Neural cell (in vitro differentiated cells): ENCODE results near the gene ERBB4. TPM values are rescaled to one million over a fixed set of nuclear protein-coding genes. Genes with fewer than 3 reads are reported as not detected.

Experiments
- H2AFZ ChIP-seq: fragments of 200-600, 300-800 bp; sonication (generic), shearing (Covaris generic); 2 replicates; pipeline ENCODE4 v1.6.0; 2014; ENCODE audit warnings: low read depth, mild to moderate bottlenecking, antibody characterized with exemption, low read length, moderate library complexity
- H3F3A ChIP-seq: fragments of 200-600 bp; shearing (Covaris generic); 2 replicates; pipeline ENCODE4 v1.6.1; 2016; ENCODE audit warnings: mild to moderate bottlenecking, moderate library complexity, mixed read lengths, antibody characterized with exemption, low read length; ENCODE audit not compliant: insufficient read depth, poor library complexity, severe bottlenecking
- H3K27ac ChIP-seq: fragments of 200-600, 300-800 bp; sonication (generic), shearing (Covaris generic); 2 replicates; pipeline ENCODE4 v1.5.1; 2014; ENCODE audit warnings: mild to moderate bottlenecking, low read length, moderate library complexity
- H3K27me3 ChIP-seq: fragments of 300-800, 200-600 bp; sonication (generic), shearing (Covaris generic); 2 replicates; pipeline ENCODE4 v1.6.0; 2014; ENCODE audit warnings: mild to moderate bottlenecking, low read depth, low read length, moderate library complexity; ENCODE audit not compliant: insufficient read depth
- H3K36me3 ChIP-seq: fragments of 300-800, 200-600 bp; sonication (generic), shearing (Covaris generic); 2 replicates; pipeline ENCODE4 v1.5.1; 2014; ENCODE audit warnings: mild to moderate bottlenecking, antibody characterized with exemption, low read length, moderate library complexity; ENCODE audit not compliant: insufficient read depth
- H3K4me2 ChIP-seq: fragments of 300-800, 200-600 bp; sonication (generic), shearing (Covaris generic); 2 replicates; pipeline ENCODE4 v1.6.0; 2014; ENCODE audit warnings: mild to moderate bottlenecking, low read length
- H3K4me3 ChIP-seq: fragments of 300-800, 200-600 bp; sonication (generic), shearing (Covaris generic); 2 replicates; pipeline ENCODE4 v1.5.1; 2014; ENCODE audit warnings: mild to moderate bottlenecking, low read length, moderate library complexity
- H3K79me2 ChIP-seq: fragments of 200-600 bp; shearing (Covaris generic); replicated peaks from 2 replicates; pipeline ENCODE4 v1.6.0; 2014; ENCODE audit warnings: mild to moderate bottlenecking, low read length, moderate library complexity; ENCODE audit not compliant: insufficient read depth
- H3K9ac ChIP-seq: fragments of 300-800, 200-600 bp; sonication (generic), shearing (Covaris generic); 2 replicates; pipeline ENCODE4 v1.6.1; 2016; ENCODE audit warnings: mild to moderate bottlenecking, low read length, mixed read lengths
- H3K9me2 ChIP-seq: fragments of 200-600 bp; shearing (Covaris generic); 2 replicates; pipeline ENCODE4 v1.6.1; 2016; ENCODE audit warnings: mild to moderate bottlenecking, low read length, mixed read lengths; ENCODE audit not compliant: insufficient read depth
- H3K9me3 ChIP-seq: fragments of 200-600, 300-800 bp; sonication (generic), shearing (Covaris generic); 2 replicates; pipeline ENCODE4 v1.6.1; 2016; ENCODE audit warnings: mild to moderate bottlenecking, mixed run types, low read length, moderate library complexity, mixed read lengths
- H4K20me1 ChIP-seq: fragments of 200-600 bp; shearing (Covaris generic); 2 replicates; pipeline ENCODE4 v1.6.1; 2016; ENCODE audit warnings: mild to moderate bottlenecking, mixed run types; ENCODE audit not compliant: insufficient read depth
- EP300 ChIP-seq: fragments of 450-650 bp; conservative IDR thresholded peaks from 2 replicates; pipeline ENCODE4 v1.6.1; 2014; ENCODE audit warnings: antibody characterized with exemption, mild to moderate bottlenecking, moderate library complexity; ENCODE audit not compliant: poor library complexity, severe bottlenecking
- EZH2 ChIP-seq: fragments of 200-600, 300-800 bp; shearing (Covaris generic), sonication (generic); IDR thresholded peaks from 2 replicates; pipeline ENCODE4 v1.6.1; 2014; ENCODE audit warnings: antibody characterized with exemption, low read length, borderline replicate concordance, mild to moderate bottlenecking; ENCODE audit not compliant: insufficient read depth, poor library complexity, severe bottlenecking
- MXI1 ChIP-seq: fragments of 450-650 bp; conservative IDR thresholded peaks from 2 replicates; pipeline ENCODE4 v1.6.1; 2014; ENCODE audit warnings: antibody characterized with exemption, mild to moderate bottlenecking; ENCODE audit not compliant: poor library complexity, severe bottlenecking
- POLR2AphosphoS5 ChIP-seq: IDR thresholded peaks from 2 replicates; pipeline ENCODE4 v1.6.1; 2012
- RAD21 ChIP-seq: fragments of 450-650 bp; conservative IDR thresholded peaks from 2 replicates; pipeline ENCODE4 v1.6.1; 2014; ENCODE audit warnings: antibody characterized with exemption, mild to moderate bottlenecking, moderate library complexity
- SMC3 ChIP-seq: fragments of 450-650 bp; conservative IDR thresholded peaks from 2 replicates; pipeline ENCODE4 v1.6.1; 2014; ENCODE audit warnings: antibody characterized with exemption, mild to moderate bottlenecking, moderate library complexity; ENCODE audit not compliant: poor library complexity
- TAF1 ChIP-seq: IDR thresholded peaks from 2 replicates; pipeline ENCODE4 v1.6.1; 2012; ENCODE audit warnings: low read depth
- polyA plus RNA-seq: library from polyadenylated mRNA; depleted of rRNA; stranded (reverse); fragments of >200 nt; gene quantifications from 2 replicates; pipeline ENCODE4 v1.2.3, GENCODE V29; 2014
- TF ChIP-seq, protein P1 (sequence below): fragments of 450-650 bp; IDR thresholded peaks from 2 replicates; pipeline ENCODE4 v1.5.1; 2014; ENCODE audit warnings: antibody characterized with exemption, mild to moderate bottlenecking, moderate library complexity; ENCODE audit not compliant: poor library complexity, severe bottlenecking
- TF ChIP-seq, protein P2 (sequence below): IDR thresholded peaks from 2 replicates; pipeline ENCODE4 v1.6.1; 2012; ENCODE audit warnings: borderline replicate concordance

The ERBB4 gene
- polyA plus RNA-seq, 1 donor from 2014 or later = 0.69 TPM

DNA sequence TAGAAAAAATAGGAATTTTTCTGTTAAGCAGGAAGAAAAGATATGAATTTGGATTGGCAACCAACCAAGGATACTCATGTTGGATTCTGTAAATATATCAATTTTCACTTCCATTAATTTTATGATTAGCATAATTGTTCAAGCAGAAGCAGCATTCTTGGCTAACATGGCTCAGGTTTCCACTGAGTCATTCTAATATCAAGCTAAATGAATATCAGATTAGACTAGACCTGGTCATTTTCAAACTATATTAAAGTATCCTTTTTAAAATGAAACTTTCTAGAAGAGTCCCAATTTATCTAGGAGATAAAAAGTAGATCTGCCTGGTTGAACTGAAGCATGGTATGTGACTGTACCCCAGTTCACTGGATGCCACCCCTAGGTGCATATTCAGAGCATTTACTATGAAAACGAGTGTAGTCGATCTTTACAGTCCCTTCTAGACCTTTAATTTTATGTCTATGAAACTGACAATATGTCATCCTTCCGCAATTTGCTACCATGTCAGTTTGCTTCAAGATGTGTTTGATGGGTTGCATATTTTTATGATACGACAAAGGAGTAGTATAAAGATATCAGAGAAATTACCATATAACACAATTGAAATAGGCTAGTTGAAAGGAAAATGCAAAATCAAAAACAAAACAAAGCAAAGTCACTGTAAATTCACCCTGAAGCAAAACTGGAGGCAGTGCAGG is 704.9 kb downstream of the ERBB4 start:
- Histone ChIP-seq H3K9ac (no peak overlapping the region), H3K9me2 (no peaks in the 10 kb centered on the region), H3F3A (no peaks in the 10 kb centered on the region), H3K79me2 (no peaks in the 10 kb centered on the region), H3K4me3 (peak overlapping the region; percentile 16), H3K27ac (peak overlapping the region; percentile 43), H3K27me3 (no peaks in the 10 kb centered on the region), H2AFZ (no peak overlapping the region), H3K36me3 (no peaks in the 10 kb centered on the region), H3K4me2 (no peak overlapping the region), H4K20me1 (no peaks in the 10 kb centered on the region), H3K9me3 (no peaks in the 10 kb centered on the region)
- peak; percentile 77 for TF ChIP-seq POLR2AphosphoS5
- no peak for TF ChIP-seq TAF1
- TF ChIP-seq EZH2 = no peak
- TF ChIP-seq, protein P1, sequence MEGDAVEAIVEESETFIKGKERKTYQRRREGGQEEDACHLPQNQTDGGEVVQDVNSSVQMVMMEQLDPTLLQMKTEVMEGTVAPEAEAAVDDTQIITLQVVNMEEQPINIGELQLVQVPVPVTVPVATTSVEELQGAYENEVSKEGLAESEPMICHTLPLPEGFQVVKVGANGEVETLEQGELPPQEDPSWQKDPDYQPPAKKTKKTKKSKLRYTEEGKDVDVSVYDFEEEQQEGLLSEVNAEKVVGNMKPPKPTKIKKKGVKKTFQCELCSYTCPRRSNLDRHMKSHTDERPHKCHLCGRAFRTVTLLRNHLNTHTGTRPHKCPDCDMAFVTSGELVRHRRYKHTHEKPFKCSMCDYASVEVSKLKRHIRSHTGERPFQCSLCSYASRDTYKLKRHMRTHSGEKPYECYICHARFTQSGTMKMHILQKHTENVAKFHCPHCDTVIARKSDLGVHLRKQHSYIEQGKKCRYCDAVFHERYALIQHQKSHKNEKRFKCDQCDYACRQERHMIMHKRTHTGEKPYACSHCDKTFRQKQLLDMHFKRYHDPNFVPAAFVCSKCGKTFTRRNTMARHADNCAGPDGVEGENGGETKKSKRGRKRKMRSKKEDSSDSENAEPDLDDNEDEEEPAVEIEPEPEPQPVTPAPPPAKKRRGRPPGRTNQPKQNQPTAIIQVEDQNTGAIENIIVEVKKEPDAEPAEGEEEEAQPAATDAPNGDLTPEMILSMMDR = no peak
- TF ChIP-seq EP300 = peak; percentile 96
- no peak for TF ChIP-seq RAD21
- TF ChIP-seq, protein P2, sequence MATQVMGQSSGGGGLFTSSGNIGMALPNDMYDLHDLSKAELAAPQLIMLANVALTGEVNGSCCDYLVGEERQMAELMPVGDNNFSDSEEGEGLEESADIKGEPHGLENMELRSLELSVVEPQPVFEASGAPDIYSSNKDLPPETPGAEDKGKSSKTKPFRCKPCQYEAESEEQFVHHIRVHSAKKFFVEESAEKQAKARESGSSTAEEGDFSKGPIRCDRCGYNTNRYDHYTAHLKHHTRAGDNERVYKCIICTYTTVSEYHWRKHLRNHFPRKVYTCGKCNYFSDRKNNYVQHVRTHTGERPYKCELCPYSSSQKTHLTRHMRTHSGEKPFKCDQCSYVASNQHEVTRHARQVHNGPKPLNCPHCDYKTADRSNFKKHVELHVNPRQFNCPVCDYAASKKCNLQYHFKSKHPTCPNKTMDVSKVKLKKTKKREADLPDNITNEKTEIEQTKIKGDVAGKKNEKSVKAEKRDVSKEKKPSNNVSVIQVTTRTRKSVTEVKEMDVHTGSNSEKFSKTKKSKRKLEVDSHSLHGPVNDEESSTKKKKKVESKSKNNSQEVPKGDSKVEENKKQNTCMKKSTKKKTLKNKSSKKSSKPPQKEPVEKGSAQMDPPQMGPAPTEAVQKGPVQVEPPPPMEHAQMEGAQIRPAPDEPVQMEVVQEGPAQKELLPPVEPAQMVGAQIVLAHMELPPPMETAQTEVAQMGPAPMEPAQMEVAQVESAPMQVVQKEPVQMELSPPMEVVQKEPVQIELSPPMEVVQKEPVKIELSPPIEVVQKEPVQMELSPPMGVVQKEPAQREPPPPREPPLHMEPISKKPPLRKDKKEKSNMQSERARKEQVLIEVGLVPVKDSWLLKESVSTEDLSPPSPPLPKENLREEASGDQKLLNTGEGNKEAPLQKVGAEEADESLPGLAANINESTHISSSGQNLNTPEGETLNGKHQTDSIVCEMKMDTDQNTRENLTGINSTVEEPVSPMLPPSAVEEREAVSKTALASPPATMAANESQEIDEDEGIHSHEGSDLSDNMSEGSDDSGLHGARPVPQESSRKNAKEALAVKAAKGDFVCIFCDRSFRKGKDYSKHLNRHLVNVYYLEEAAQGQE = peak; percentile 36
- no peak for TF ChIP-seq SMC3
- TF ChIP-seq MXI1 = no peak

DNA sequence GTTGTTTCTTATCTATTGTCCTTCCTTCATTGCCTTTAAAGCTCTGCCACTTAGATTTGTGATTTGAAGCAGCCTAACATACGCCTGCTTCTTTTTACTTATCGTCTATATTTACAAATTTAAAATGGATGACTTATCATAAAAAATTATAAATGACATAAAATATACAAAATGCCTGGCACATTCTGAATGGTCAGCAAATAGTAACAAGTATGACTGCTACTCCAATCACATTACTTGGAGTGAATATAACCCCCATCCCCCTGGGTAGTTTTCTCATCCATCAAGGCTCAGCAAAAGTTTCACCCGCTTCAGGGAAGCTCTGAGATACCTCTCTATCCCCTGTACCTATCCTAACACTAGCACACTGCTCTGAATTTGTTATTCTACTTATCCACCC is 708.9 kb downstream of the ERBB4 start:
- no peaks in the 10 kb centered on the region for H3K9me3 ChIP-seq
- H3K9me2 ChIP-seq = no peaks in the 10 kb centered on the region
- no peak overlapping the region for H2AFZ ChIP-seq
- no peak overlapping the region for H3K4me2 ChIP-seq
- H3F3A ChIP-seq = no peaks in the 10 kb centered on the region
- TF ChIP-seq, protein P2 = no peak
- TF ChIP-seq EP300 (no peak), RAD21 (no peak), POLR2AphosphoS5 (no peak), MXI1 (no peak), EZH2 (no peak), TAF1 (no peak)
- TF ChIP-seq, protein P1 = no peak
- H3K27me3 ChIP-seq = no peaks in the 10 kb centered on the region
- H3K36me3 ChIP-seq = no peaks in the 10 kb centered on the region
- H3K79me2 ChIP-seq = no peaks in the 10 kb centered on the region
- H3K4me3 ChIP-seq = no peak overlapping the region
- H3K27ac ChIP-seq = no peak overlapping the region
- no peak overlapping the region for H3K9ac ChIP-seq
- no peaks in the 10 kb centered on the region for H4K20me1 ChIP-seq
